GM19395 (cell line): ENCODE results near the gene IFI6.
"Not testable (repeated sequence)": the region's sequence is repeated elsewhere in the genome, so short reads cannot be mapped to it uniquely, and the experiment has no call there.

Source experiments
- ATAC-seq: cut with Tn5 transposase; IDR thresholded peaks from one replicate; pipeline ENCODE4 v1.9.1; 2021; ENCODE audit warnings: mild to moderate bottlenecking, moderate library complexity; ENCODE audit not compliant: unreplicated experiment

Gene IFI6

GRCh38 chr1:27652111-27652864, 19.7 kb downstream of the IFI6 start:
- no peak for ATAC-seq

DNA sequence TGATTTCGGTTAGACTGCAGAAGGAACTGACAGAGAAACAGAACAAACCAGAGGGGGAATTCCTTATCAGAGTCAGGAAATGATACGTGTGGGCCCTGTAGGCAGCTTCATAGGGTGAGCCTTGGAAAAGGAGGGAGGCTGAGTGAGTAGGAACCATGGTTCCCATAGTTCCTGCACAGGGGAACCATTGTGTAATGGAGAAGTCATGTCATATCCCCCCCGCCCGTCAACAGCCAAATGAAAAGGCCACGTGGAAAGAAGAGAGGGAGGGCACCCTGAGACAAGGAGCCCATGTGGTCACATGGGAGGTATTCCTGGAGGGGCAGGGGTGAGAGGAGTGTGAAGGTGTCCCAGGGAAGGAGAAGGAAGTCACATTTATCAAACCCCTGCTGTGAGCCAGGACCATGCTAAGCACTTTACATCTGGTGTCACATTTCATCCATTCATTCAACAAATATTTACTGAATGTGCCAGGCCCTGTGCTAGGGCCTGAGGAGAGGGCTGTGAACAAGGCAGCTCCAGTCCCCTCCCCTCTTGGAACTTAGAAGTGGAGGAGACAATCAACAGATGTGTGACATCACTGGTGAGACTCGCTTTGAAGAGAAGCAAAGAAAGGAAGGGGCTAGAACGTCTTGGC, 21.3 kb downstream of the IFI6 start:
- no peak for ATAC-seq

DNA sequence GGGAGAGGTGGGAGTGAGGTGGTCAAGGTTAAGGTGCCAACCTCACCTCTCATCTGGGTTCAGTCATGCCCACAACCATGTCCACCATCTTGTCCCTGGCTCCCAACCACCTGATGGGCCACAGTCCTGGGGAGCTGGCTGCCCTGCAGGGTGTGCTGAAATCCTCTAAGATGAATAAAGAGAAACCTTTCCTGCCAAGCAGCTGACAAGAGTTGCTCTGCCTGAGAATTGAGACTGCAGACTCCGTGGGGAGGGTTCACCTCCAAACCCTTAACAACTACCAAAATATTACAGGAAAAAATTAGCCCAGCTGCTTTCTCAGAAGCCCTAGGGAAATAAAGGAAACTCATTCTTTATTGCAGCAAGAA, 21.8 kb downstream of the IFI6 start:
- no peak for ATAC-seq

DNA sequence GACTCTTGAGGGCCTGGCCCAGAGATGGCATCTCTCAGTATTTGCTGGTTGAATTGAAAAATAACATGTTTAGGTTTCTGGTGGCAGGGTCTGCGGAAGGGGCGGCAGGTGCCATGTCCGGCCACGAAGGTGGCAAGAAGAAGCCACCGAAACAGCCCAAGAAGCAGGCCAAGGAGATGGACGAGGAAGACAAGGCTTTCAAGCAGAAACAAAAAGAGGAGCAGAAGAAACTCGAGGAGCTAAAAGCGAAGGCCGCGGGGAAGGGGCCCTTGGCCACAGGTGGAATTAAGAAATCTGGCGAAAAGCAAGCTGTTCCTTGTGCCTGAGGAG, 22.7 kb downstream of the IFI6 start:
- ATAC-seq, result no peak

DNA sequence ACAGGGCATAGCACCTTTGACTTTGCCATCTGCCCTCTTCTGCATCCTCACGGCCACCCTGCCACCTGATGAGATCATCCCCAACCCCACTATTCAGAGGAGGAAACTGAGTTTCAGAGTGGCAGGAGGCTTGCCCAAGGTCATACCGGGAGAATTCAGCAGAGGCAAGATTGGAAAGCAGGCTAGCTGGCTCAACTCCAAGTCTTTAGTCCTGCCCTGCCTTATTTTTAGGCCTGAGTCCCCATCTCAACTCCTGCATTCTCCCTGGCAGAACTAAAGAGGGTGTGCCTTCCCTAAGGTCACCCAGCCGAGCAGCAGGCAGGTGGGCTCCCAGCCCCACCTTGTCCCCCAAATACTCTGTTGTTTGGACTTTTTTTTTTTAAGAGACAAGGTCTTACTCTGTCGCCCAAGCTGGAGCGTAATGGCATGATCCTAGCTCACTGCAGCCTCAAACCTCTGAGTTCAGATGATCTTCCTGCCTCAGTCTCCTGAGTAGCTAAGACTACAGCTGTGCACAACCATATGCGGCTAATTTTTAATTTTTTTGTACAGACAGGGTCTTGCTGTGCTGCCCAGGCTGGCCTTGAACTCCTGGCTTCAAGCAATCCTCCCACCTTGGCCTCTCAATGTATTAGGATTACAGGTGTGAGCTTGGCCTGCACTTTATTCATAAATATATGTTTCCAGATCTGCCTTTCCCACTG, 23.2 kb downstream of the IFI6 start:
- no peak for ATAC-seq

DNA sequence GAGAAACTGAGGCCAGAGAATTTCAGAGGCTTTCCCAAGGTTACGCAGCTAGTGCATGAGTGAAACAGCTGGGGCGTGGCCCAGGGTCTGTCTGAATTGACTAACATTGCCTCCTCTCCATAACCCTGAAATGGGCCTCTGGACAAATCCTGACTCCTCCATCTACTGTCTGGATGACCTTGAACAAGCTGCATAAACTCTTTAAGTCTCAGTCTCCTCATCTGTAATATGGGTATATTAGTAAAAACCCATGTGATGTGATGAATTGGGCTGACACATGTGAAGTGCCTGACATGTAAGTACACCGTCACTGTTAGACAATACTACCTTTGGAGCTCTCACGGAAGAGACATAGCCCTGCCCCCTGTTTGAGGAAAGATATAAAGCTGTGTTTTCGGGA, 24.7 kb downstream of the IFI6 start:
- ATAC-seq, result no peak

DNA sequence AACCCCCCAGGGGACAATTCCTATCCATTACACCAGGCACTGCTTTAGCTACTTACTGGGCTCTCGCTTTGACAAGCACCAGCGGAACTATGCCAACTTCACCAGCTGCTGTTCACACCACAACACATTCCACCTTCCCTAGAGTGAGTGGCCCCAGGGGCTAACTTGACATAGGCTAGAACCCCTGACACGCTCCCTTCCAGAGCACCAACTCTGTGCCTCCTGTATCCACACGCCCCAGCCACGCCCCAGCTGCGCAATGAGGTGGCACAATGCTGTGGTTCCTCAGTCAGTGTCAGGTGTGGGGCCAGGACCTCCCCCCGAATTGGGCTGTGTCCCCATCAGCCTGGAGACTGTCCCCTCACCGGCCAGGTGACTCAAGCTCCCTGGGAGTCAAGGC, 25.3 kb downstream of the IFI6 start:
- no peak for ATAC-seq

- ATAC-seq, result no peak
These were observed 26.9 kb downstream of the IFI6 start for GRCh38 chr1:27645071-27645415.

DNA sequence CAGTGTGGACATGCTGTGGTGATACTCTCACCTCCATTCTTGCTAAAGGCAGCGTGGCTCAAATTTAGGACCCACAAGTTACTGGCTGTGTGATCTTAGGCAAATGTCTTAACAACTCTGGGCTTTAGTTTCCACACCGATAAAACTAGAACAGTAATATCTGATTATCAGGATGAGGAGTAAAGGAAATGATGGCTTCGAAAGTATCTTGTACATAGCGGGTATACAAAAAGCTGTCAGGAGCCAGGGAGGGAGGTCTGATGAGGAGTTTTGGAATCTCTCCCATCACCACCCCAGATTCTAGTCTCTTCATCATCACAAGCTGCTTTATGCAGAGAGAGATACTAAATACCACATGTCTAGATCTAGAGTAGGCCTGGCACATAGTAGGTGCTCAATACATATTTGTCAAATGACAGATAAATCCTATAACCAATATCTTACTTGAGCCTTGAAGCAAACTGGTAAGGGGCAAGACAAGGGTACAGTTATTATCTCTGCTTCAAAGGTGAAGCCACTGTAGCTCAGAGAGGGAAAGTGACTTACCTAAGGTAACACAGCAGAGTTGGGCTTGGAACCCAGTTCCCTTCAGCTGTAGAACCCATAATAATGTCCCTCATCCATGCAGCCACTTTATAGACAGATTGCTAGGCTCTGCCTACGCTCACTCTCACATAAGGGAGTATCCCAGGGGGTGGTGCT, 27.5 kb downstream of the IFI6 start:
- no peak for ATAC-seq

DNA sequence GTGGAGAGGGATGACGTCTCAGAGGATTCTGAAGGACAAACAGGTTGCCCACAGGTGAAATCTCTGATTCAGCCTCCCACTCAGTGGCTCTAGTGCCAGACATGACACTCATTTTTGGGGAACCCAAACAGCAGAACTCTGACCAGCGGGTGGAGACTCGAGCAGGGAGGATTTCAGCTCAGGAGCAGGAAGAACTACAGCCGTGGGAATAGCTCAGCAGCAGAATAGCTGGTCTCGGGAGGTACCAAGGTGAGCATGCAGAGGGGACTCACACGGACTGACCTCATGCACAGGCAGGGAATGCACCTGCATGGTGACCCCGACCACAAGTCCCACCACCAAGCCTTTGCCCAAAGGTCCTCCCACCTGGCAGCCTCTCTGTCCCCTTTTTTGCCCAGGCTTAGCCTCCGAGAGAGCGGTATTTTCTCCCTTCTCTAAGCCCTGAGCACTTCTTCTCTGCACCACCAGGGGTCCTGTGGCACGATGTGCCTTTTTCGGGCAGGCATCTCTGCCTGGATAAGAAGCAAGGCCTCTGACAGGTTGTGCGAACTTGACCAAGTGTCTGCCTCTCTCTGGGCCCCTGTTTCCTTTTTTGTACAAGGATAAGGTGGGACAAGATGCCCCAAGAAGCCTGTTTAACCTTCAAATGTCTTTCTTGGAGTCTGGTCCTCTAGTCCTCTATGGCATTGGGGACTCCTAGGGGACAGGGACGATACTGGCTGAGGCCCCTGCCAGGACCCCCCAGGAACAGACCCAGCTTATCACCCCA, 28.2 kb downstream of the IFI6 start:
- ATAC-seq, result no peak

DNA sequence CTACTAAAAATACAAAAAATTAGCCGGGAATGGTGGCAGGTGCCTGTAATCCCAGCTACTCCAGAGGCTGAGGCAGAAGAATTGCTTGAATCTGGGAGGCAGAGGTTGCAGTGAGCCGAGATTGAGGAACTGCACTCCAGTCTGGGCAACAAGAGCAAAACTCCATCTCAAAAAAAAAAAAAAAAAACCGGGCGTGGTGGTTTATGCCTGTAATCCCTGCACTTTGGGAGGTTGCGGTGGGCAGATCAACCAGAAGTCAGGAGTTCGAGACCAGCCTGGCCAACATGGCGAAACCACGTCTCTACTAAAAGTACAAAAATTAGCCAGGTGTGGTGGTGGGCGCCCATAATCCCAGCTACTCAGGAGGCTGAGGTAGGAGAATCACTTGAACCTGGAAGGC, 31.5 kb downstream of the IFI6 start:
- not testable (repeated sequence) for ATAC-seq

- no peak for ATAC-seq
These were observed 33.2 kb downstream of the IFI6 start for GRCh38 chr1:27638805-27639204.

- no peak for ATAC-seq
These were observed 33.8 kb downstream of the IFI6 start for GRCh38 chr1:27638047-27638734.

DNA sequence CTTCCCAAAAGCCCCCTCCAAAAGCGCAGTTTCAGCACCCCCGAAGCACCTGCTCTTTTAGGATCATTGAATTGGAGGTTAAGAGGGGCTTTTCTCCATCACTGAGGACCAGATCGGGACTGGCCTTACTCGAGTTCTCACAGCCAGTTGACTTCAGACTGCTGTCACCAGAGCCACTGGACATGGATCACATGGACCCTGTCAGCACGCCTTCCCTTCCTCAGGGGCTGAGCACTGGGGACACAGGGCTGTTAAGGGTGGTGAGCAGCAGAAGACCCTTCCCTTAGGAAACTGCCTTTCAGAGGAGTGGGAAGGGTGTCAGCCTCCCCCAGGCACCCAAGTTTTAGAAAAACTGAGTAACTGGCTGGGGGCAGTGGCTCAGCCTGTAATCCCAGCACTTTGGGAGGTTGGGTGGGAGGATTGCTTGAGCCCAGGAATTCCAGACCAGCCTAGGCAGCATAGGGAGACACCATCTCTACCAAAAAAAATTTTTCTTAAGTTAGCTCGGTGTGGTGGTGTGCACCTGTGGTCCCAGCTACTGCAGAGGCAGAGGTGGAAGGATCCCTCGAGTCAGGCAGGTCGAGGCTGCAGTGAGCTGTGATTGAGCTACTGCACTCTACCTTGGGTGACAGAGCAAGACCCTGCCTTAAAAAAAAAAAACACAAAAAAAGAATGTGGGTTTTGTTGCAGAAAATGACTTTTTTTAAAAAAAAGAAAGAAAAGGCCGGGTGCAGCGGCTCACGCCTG, 36.4 kb downstream of the IFI6 start:
- no peak for ATAC-seq

DNA sequence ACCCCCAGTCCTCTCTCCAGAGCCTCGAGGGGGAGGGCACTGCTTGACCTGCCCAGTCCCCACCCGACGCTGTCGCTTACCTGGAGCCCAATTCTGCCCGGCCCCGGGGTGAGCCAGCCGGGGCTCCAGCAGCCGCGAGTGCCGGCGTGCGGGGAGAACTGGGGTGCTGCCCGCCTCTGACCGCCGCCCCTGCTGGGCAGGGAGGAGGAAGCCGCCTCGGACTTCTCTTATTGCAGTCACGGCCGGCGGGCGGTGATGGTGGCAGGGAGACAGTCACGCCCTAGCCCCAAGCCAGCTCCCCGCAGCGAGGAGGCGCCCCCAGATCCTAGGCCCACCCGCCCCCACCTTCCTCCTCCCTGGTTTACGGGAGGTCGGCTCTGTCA, 37.0 kb downstream of the IFI6 start, which contains the start of gene FGR:
FGR (minus strand) TSS at position 201 of the 383 bp plus-strand sequence. CDS start 11,269 bp downstream, outside the sequence.
- ATAC-seq, result no peak

DNA sequence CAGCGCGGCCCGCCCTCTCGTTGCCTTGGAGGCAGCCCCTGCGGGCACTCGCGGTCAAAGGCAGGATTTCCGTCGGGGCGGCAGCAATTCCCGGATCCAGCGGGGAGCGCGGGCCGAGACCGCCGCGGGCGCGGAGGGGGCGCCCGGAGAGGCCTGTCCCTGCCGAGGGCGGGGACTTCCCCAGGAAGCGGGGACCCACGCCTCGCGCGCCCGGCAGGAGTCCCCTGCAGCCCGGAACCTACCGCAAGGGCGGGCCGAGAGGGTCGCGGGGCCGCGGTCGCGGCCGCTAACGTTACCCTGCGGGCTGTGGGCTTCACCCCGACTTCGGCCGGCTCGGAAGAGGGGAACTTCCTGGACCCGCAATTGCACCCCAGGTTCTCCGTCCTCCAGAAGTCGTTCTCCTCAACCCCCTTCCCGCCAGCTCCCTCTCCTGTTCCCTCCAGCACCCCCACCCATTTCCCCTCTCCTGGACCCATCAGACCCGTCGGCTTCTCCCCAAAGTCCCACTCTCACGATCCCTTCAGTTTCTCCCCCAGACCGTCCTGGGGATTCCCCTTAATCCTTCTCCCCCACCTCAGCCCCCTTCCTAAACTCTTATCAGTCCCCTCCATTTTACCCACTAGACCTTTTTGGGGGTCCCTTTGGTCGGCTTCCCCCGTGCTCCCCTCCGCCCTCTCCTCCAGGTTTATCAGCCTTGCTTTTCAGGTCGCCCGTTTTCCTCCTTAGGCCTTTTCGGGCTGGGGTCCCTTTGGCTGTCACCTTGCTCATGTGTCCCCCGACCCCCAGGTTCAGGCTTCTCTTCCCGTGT, 37.6 kb downstream of the IFI6 start:
- ATAC-seq, result no peak

- ATAC-seq, result no peak
These were observed 38.3 kb downstream of the IFI6 start for GRCh38 chr1:27633640-27634176.

DNA sequence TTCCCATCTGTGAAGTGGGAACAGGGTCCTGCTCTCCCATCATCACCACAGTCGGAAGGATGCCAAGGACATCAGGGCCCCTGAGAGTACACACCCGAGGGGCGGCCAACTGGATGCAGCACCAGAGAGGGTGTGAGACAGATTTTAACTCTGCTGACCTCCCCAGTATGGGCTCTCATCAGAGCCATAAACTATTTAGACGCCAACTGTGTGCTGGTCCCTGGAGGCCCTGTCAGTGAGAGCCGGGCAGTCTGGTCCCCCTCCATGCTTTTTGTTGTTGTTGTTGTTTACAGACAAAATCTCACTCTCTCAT, 38.7 kb downstream of the IFI6 start:
- ATAC-seq, result no peak
